GM18502 (cell line): Measurements from ENCODE around the gene OCIAD1.
A peak's percentile ranks its signal among the peaks of the same experiment; 100 is the strongest.
"Not testable (repeated sequence)": the region's sequence is repeated elsewhere in the genome, so short reads cannot be mapped to it uniquely, and the experiment has no call there.

Experiments
- ATAC-seq: cut with Tn5 transposase; IDR thresholded peaks from one replicate; pipeline ENCODE4 v1.9.1; 2021; ENCODE audit warnings: mild to moderate bottlenecking; ENCODE audit not compliant: unreplicated experiment, poor library complexity

Gene OCIAD1

GRCh38 chr4:48816297-48816696, 14.6 kb upstream of the OCIAD1 start:
- not testable (repeated sequence) for ATAC-seq

- ATAC-seq = no peak
Observed at GRCh38 chr4:48816971-48817370, 13.9 kb upstream of the OCIAD1 start.

GRCh38 chr4:48821431-48821830, 9.5 kb upstream of the OCIAD1 start:
- not testable (repeated sequence) for ATAC-seq

- no peak for ATAC-seq
Observed at GRCh38 chr4:48827622-48828021, 3.3 kb upstream of the OCIAD1 start.

GRCh38 chr4:48831532-48832030, 693 bp downstream of the OCIAD1 start:
- peak; percentile 13 for ATAC-seq

- no peak for ATAC-seq
Observed at GRCh38 chr4:48832571-48832970, 1.7 kb downstream of the OCIAD1 start.

GRCh38 chr4:48836658-48837057, 5.8 kb downstream of the OCIAD1 start:
- no peak for ATAC-seq

- ATAC-seq = no peak
Observed at GRCh38 chr4:48841045-48841827, 10.3 kb downstream of the OCIAD1 start.

- no peak for ATAC-seq
Observed at GRCh38 chr4:48844843-48845242, 14.0 kb downstream of the OCIAD1 start.

- ATAC-seq = not testable (repeated sequence)
Observed at GRCh38 chr4:48848799-48849198, 17.9 kb downstream of the OCIAD1 start.

GRCh38 chr4:48851651-48852050, 20.8 kb downstream of the OCIAD1 start:
- ATAC-seq = no peak

- ATAC-seq = no peak
Observed at GRCh38 chr4:48853604-48854394, 22.9 kb downstream of the OCIAD1 start.

- ATAC-seq = no peak
Observed at GRCh38 chr4:48854395-48854683, 23.5 kb downstream of the OCIAD1 start.

GRCh38 chr4:48854982-48855381, 24.1 kb downstream of the OCIAD1 start:
- ATAC-seq = no peak

GRCh38 chr4:48858130-48858529, 27.2 kb downstream of the OCIAD1 start:
- ATAC-seq = no peak

GRCh38 chr4:48862038-48862437, 31.1 kb downstream of the OCIAD1 start:
- no peak for ATAC-seq

- no peak for ATAC-seq
Observed at GRCh38 chr4:48862661-48863060, 31.8 kb downstream of the OCIAD1 start.

GRCh38 chr4:48863728-48864127, 32.8 kb downstream of the OCIAD1 start:
- no peak for ATAC-seq

- ATAC-seq = not testable (repeated sequence)
Observed at GRCh38 chr4:48864696-48865095, 33.8 kb downstream of the OCIAD1 start.

- no peak for ATAC-seq
Observed at GRCh38 chr4:48877827-48878535, 47.1 kb downstream of the OCIAD1 start.
